GM19099 (cell line): ENCODE measurements around the gene ZNF92.

Source experiments
- POLR2A ChIP-seq: IDR thresholded peaks from 3 replicates; pipeline ENCODE4 v1.6.1; 2011; ENCODE audit warnings: low read depth; ENCODE audit not compliant: insufficient read length; ENCODE audit errors: extremely low read depth

ZNF92 gene

DNA sequence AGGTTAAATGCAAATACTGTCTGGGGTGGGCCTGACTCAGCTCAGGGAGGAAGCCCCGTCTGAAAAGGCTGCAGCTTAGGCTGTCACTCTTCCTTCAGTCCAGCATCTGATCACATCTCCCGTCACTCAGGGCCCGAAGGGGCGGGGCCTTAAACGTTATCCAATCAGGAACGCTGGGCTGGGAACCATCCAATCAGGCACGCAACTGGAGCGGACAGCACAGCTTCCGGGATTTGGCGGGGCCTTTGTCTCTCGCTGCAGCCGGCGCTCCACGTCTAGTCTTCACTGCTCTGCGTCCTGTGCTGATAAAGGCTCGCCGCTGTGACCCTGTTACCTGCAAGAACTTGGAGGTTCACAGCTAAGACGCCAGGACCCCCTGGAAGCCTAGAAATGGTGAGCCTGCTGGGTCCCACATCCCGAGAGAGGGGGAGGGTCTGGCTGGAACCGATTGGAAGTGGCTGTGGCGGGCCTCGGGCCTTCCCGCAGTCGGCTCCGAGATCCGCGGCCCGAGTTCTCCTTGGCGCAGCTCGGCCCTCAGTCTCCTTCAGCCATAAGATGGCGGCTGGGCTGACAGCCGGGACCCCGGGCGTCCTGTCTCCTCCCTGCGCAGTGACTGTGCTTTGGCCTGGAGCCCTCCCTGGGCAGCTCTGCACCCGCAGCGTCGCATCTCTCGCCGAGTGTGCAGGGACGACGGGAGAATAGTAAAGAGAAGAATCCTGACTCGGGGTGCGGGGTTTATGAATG, at the start of gene ZNF92:
Gene ZNF92 (plus strand): TSS at position 248 of the 744 bp plus-strand sequence. CDS start 143 bp downstream, at position 391.
- TF ChIP-seq POLR2A, result peak; percentile 97

DNA sequence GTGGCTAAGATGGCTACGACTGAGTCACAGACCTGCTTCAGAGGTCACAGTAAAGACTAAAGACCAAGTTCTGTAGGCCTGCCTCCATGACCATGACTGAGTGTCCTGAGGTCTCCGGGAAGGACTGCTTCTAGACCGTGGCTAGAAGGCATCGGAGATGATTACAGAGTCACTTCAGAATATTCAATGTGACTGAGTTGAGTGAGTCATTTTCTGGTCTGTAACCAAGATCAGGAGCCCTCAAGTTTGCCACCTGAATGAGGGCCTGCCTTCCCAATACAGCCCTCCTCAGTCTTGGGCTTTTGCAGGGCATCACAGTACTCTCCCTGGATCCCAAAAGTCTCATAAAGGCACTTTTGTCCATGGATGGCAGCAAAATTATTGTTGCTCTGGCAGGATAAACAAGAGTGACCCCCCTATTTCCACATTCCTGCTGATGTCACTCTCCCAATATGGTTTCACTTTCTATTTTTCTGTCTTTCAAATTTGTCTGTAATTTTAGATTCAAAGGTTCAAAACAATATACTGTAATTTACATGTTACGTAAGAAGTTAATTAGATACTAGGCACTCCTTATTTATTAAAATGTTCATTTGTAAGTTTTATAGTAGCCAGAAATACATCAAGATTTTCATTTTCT, 47.7 kb upstream of the ZNF92 start:
- no peak for TF ChIP-seq POLR2A

DNA sequence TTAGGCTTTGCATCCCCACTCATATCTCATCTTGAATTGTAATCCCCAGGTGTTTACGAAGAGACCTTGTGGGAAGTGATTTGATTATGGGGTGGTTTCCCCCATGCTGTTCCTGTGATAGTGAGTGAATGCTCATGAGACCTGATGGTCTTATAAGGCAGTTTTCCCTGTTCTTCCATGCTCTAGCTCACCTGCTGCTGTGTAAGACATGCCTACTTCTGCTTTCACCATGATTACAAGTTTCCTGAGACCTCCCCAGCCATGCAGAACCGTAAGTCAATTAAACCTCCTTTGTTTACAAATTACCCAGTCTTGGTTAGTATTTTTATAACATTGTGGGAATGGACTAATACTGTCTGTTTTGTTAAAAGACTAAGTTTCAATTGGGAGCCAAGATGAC, 35.3 kb upstream of the ZNF92 start:
- no peak for TF ChIP-seq POLR2A

DNA sequence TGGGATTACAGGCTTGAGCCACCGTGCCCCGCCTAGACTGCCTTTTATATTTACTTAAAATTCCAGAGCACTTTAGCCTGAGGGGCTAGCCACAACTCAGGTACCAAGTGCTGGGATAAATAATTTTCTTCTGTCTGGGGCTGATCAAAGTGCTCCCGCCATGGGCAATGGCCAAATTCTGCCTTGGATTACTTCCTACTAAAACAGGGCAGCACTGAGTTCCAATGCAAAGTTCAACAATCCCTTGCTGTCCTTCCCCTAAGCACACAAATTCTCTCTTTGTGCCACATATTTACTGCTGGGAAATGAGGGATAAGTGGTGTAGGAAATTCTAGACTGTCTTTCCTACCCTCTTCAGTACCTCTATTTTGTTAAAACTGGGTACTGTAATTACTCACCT, 34.4 kb upstream of the ZNF92 start:
- no peak for TF ChIP-seq POLR2A

DNA sequence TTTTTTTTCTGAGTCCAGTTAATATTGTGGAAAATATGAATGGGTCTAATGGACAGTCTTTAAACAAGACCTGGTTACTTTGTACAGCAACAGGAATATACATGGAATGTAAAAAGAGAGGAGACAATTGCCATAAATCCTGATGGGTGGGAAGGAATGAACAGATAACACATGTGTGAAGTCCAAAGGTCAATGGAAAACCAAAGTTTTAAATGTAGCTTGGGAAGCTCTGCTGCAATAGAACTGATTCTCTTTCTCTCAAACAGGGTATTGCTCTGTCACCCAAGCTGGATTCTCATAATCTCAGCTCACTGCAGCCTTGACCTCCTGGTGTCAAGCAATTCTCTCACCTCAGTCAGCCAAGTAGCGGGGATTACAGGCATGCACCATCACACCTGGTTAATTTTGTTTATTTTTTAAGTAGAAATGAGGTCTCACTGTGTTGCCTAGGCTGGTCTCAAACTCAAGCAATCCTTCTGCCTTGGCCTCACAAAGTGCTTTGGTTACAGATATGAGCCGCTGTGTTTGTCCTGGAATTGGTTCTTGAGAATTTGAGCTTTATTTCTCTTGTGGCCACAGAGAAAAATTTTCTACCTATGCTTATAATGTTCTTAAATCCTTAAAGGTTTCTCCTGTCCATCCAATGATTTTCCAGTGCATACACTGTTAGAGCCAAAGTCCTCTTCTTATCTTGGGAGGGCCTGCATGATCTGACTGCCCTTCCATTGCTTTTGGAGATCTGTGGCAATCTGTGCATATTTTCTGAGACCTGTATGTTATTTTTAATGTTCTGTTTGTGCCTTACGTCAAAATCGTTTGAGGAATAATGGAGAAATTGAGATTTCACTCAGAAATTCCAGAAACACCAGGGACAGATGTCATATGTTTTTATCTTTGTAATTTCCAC, 30.7 kb upstream of the ZNF92 start:
- TF ChIP-seq POLR2A, result no peak

DNA sequence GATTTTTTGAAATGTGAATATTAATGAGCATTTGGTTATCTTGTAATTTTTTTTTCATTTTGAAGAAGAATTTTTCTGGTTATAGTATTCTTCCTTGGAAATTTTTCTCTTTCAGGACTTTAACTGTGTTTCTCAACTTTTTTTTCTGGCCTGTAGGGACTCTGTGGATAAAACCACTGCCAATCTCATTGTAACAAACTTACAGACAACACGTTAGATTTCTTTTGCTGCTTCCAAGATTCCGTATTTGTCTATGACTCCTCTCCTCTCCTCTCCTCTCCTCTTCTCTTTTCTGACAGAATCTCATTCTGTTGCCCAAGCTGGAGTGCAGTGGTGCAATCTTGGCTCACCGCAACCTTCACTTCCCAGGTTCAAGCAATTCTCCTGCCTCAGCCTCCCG, 19.4 kb upstream of the ZNF92 start:
- TF ChIP-seq POLR2A, result no peak

DNA sequence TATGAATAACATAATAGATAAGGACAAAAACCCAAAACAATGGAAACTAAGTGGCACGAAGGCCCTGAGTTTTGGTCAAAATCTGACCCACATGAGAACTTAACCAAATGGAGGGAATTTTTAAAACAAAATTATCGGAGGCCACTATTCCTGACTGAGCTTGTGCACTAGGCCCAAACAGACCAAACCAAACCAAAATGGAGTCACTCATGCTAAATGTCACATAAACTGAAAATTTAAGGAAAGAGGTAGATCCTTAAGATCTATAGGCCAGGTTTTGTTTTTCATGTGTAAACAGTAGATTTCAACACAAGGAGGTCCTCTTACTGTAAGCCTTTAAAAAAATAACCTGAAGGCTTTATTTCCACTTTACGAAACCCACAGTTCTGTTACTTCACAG, 3.8 kb upstream of the ZNF92 start:
- TF ChIP-seq POLR2A, result no peak

DNA sequence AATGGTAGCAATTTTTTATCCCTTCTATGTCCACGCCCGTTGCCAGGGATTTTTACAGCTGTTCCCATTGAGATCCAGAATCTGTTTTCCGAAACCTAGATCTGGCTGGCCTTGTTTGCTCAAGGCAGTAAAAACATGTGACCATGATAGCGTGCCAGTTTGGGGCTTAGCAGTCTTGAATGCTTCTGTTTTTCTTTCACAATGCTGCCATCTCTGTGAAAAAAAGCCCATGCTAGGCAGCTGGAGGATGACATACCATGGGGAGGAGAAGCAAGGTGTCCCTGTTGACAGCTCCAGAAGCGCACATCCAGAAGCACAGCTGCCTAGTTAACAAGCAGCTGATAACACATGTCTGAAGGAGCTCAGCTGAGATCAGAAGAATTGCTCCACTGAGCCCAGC, 2.2 kb upstream of the ZNF92 start:
- TF ChIP-seq POLR2A, result no peak

DNA sequence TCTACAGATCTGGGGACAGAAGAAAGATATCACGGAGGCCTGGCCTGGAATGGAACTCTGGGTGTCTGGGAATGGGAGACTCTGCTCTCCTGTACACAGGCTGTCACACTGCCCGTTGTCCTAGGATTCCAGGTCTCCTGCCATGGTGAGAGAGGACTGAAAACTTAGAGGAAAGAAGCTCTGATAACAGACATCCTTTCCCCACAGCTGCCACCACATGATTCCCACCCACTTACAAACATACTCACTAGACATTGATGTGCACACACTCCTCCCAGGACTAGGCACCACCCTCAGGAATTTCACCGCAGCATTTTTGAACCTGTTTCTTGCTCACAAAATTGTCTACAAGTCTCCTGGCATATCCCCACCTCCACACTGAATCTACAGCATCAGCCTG, 5.7 kb downstream of the ZNF92 start:
- no peak for TF ChIP-seq POLR2A

DNA sequence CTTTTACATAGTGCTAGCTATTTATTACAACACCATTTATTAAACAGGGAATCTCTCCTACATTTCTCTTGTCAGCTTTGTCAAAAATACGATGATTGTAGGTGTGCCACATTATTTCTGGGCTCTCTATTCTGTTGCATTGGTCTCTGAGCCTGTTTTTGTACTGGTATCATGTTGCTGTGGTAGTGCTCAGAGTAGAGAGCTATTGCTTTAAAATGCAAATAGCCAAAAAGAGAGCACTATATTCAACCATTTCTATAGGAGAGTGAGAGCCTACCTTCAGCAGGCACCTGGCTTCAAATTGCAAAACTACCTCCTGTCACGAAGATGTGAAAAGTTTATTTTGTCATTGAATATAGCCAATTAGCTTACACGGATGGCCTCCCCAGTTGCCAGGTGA, 8.1 kb downstream of the ZNF92 start:
- TF ChIP-seq POLR2A, result no peak

DNA sequence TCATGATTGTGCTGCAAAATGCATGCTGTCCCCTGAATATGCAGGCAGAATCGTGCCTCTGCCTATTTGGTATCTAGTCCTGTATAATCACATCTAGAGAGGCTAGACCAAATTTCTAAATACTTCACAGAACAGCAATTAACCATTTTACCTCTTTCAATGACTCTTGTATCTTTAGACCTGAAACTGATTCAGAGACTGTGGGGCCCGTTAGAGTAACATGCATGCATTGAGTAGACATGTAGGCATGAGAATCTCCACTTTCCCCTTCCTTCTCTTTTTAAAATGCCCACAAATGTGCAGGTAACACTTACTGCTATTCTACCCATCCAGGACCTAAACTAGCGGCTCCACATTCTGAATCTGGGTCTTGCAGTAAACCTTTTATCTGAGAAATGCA, 8.8 kb downstream of the ZNF92 start:
- TF ChIP-seq POLR2A, result no peak

DNA sequence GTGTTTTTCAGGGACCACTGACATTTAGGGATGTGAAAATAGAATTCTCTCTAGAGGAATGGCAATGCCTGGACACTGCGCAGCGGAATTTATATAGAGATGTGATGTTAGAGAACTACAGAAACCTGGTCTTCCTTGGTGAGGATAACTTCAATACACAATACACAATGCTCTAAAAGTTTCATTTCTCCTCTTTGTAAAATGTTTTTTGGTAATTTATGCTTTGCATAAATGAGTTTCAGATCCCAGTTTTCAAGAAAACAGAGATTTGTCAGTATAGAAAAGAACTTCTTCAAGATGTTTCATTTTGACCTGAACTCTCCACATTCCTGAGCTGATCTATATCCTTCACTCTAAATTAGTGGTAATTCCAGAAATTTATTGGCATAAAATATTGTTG, 14.2 kb downstream of the ZNF92 start:
- no peak for TF ChIP-seq POLR2A

DNA sequence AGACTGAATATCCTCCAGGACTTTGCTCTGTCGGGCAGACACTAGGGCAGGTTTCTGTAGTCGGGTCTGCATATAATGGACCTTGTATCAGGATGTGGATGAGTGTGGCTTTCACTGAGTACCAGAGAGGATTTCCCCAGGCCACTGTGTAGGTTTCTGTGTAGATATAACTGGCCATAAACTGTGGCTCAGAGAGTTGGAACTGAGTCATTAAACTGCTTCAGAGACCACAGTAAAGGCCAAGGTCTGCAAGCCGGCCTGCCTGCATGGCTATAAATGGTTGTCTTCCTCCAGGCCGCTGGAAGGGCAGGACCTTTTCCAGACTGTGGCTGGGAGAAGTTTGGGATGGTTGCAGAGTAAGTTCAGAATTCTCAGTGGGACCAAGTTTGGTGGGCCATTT, 16.9 kb downstream of the ZNF92 start:
- TF ChIP-seq POLR2A, result no peak

DNA sequence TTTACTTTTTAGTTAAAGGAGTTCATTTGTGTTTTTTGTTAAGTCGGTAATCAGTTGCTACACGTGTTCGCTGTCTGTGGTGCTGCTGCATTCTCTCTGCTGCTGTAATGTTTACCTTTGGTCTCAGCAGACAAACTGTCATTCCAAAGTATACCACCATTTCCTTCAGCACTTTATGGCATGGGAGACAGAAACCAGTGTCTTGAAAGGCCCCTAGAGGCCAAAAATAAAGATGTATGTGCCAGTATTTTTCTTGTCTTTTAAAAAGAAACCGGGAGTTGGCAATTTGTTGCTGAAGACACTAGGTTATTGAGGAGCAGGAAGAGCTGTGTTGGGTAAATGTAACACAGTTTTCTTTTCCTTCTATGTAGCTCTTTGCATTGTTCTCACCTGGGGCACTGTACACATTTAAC, 24.1 kb downstream of the ZNF92 start:
- TF ChIP-seq POLR2A, result no peak

DNA sequence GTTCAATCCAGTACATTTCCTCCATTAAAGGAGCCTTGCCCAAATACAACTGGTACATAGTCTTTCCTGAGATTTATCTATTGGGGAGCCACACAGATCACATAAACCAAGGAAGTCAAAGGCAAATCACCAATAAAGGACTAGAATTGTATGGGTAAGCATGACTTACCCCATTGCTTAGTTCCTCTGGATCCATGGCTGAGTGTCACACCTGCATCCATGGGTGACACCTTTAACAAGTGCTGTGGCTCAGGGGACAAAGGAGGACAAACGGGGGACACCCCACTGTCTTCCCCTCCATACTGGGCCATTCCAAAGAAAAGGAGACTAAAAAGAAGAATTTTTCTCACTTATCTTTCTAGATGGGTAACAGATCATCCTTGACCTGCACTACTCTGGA, 30.4 kb downstream of the ZNF92 start:
- TF ChIP-seq POLR2A, result no peak

DNA sequence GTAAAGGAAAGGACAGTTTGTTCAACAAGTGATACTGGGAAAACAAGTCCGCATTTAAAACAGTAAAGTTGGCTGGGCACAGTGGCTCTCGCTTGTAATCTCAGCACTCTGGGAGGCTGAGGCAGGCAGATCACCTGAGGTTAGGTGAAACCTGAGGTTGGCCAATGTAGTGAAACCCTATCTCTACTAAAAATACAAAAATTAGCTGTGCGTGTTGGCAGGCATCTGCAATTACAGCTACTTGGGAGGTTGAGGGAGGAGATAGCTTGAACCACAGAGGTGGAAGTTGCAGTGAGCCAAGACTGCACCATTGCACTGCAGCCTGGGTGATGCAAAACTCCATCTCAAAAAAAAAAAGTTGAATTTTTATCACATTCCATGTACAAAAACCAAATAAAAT, 35.7 kb downstream of the ZNF92 start:
- TF ChIP-seq POLR2A, result no peak

DNA sequence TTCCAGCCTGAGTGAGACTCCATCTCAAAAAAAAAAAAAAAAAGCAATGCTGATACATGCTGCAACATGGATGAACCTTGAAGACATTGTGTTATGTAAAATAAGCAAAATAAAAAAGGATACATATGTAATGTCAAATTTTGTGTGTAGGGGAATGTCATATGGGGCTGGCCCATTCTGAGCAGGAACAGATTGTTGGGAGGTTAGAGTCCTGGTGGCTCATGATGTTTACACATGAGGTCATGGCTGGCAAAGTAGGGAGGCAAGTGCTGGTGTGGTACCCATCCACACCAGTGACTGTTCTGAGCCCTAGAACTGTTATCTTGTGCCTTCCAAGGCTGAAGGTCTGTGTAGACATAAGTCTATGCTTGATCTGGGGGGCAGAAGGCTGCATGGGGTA, 37.6 kb downstream of the ZNF92 start:
- TF ChIP-seq POLR2A, result no peak

DNA sequence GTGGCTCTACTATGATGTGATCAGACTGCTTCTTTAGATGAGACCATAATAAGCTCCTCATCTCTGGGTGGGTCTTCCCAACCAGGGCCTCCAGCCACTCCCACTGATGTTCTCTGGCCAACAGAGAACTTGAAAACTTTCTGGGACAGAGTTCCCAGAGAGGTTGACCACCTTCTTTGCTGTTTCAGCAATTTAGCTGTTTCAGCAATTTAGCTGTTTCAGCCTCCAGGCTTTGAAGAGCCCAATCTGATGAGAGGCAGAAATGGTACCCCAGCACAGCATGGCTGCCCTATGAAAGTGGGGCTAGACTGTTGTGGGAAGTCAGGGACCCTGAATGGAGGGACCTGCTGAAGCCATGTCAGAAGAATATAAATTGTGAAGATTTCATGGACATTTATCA, 49.0 kb downstream of the ZNF92 start:
- TF ChIP-seq POLR2A, result no peak
